Measurements from ENCODE around the gene ZNF311.

ZNF311 gene

DNA sequence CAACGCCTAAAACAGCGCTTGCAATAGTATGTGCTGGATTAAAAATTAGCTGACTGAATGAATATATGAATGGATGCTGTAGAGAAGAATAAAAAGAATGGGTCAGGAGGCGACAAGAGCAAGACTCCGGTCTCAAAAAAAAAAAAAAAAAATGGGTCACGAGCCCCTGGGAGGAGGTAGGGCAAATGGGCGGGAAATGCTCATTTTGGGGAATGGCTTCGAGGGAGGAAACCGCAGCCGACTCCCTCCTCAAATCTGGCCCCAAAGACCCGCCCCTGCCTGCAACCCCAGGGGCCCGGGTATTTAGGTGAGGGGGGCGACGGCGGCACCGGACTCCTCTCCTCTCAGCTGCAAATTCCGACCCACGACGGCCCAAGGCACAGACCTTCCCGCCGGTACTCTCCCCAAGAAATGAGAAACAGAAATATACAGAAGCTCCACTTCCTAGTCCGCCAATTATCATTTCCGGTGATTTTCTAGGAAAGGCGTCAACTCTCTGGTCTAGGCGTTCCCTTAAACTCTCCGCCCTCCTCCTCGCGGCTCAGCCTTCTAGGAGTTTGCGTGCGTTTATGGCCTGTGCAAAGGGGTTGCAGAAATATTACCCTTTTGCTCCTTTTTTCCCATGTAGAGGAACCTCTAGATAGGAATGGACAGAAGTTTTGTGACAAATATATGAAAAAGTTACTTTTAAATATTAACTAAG, at the start of gene ZNF311:
Gene ZNF311, minus strand, starts transcription at position 133 of the 703 bp plus-strand sequence. CDS start 1,361 bp downstream, outside the sequence.
- DNase-seq (ENCODE audit: low spot score) = peak; percentile 65

DNA sequence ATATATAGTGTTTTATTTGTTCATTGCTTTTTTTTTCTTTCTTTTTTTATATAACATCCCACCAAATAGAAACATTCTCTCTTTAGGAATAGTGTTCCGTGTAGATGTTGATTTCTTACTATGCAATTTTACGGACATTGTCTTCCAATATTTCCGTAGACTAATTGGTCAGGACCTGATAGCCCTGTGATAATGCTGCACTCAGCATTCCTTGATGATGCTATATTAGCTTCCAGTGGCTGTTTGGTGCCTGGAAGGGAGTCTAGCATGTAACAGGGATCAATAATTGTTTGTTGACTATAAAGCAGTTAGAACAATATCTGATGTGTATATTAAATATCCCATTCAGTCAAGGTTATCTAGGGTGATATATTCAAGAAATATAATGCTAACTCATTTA, 46.6 kb upstream of the ZNF311 start:
- DNase-seq (ENCODE audit: low spot score) = no peak

GRCh38 chr6:29045075-29045474, 40.0 kb upstream of the ZNF311 start, which contains the start of gene OR2W1:
Gene OR2W1, minus strand, starts transcription at chr6:29045175. Its CDS starts 0 bp downstream, at chr6:29045175.
- DNase-seq (ENCODE audit: low spot score) = no peak

DNA sequence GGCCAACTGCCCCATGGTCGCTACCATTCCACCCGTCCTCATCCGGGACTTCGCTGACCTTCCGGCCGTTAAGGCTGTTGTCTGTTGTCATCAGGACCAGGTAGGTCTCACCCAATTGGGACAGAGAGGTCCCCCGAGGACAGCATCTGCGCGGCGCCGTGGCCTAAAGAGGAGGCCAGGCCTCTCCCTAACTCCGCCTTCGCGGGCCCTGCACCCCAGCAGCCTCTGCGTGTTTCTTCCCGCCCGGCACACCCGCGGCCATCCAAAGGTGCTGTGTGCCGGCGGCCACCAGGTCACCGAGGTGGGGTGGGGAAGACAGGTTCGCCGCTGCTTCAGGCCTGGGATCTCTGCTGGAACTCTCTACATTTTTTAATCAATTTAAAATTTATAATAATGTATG, 30.8 kb upstream of the ZNF311 start:
- no peak for DNase-seq (ENCODE audit: low spot score)

DNA sequence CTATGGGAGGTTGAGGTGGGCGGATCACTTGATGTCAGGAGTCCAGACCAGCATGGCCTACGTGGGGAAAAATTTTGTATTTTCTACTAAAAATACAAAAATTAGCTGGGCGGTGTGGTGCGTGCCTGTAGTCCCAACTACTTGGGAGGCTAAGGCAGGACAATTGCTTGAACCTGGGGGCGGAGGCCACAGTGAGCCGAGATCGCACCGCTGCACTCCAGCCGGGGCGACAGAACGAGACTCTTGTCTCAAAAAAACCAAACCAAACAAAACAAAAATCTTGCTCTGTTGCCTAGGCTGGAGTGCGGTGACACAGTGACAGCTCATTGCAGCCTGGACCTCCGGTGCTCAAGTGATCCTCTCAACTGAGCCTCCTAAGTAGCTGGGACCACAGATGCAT, 23.7 kb upstream of the ZNF311 start:
- DNase-seq (ENCODE audit: low spot score) = no peak

DNA sequence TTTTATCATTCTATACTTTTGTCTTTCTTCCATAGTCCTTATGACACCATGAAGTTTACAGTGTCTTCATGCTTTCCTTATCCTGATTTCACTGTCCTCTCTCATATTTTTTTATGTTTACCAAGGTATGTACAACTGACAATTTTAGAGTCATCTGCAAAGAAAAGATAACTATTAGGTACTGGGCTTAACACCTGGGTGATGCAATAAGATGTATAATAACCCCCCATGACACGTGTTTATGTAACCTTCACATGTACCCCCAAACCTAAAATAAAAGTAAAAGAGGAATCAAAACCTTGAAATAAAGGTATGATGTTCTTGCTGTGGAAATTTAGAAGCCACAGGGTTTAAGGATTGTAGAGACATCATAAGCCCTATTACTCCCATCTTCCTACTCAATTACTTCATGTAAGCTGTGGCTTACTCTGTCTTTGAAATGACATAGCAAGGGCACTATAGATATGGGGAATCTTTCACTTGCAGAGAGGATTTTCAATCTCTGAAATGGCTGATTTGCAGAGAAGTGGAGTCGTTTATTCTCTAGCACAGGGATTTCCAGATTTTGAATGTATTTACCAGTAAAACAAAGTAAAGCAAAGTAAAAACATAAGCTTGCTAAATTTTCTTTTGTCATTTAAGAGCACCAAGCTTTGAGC, 20.9 kb upstream of the ZNF311 start:
- DNase-seq (ENCODE audit: low spot score) = no peak

DNA sequence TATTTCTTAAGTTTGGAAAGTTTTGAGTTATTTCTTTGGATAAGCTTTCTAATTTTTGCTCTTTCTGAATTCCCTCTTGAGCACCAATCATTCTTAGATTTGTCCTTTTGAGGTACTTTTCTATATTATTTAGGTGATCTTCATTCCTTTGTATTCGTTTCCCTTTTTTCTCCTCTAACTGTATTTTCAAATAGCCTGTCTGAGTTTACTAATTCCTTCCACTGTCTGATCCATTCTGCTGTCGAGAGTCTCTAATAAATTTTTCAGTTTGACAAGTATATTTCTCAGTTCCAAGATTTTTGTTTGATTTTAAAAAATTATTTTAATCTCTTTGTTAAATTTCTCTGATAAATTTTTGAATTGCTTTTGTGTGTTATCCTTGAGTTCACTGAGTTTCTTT, 16.3 kb upstream of the ZNF311 start:
- no peak for DNase-seq (ENCODE audit: low spot score)

DNA sequence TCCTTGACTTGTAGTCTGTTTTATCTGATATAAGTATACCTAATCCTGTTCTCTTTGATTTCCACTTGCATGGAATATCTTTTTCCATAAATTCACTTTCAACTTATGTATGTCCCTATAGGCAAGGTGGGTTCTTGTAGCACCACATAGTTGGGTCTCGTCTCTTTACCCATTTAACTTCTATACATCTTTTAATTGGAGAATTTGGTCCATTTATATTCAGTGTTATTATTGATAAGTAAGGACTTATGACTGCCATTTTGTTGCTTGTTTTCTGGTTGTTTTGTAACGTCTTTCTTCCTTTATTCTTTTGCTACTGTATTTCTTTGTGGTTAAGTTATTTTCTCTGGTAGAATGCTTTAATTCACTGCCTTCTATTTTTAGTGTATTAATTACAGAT, 14.5 kb upstream of the ZNF311 start:
- DNase-seq (ENCODE audit: low spot score) = no peak

GRCh38 chr6:29017428-29017802, 12.3 kb upstream of the ZNF311 start:
- no peak for DNase-seq (ENCODE audit: low spot score)

DNA sequence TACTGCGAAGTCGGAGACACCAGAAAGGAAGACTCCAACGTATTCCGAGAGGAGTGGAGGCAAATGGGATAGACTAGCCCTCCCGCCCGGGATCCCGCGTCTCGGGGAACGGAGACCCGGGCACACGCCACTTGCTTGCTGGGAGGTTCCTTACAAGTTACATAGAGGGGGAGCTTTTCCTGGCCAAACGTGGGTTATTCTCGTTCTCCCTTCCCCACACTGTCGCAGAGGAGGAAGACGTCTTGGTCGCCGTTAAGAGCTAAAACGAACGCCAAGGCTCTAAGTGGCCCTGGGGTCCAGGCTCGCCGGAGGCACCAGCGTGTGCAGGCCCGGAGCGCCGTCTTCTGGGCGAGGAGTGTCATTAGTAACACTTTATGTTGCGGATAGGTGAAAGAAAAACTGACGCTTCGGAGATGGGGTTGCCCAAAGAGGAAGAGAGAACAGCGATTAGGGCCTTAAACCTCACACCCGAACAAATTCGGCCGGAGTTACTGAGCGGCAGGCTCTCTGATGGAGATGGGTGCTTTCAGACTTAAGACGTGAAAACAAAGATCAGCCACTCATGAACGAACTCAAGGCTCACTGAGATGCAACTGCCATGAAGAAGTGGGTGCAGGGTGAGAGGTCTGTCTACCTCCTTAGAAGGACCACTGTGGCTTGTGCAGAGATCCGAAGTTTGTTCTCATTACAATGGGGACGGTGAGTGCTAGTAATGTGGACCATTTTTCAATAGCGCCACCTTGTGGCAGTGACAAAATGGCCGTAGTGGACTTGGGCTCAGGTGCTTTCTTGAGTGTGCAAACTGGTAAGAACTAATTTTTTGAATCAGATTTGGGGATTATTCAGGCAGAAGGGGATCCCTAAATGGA, 11.7 kb upstream of the ZNF311 start:
- DNase-seq (ENCODE audit: low spot score) = peak; percentile 75

DNA sequence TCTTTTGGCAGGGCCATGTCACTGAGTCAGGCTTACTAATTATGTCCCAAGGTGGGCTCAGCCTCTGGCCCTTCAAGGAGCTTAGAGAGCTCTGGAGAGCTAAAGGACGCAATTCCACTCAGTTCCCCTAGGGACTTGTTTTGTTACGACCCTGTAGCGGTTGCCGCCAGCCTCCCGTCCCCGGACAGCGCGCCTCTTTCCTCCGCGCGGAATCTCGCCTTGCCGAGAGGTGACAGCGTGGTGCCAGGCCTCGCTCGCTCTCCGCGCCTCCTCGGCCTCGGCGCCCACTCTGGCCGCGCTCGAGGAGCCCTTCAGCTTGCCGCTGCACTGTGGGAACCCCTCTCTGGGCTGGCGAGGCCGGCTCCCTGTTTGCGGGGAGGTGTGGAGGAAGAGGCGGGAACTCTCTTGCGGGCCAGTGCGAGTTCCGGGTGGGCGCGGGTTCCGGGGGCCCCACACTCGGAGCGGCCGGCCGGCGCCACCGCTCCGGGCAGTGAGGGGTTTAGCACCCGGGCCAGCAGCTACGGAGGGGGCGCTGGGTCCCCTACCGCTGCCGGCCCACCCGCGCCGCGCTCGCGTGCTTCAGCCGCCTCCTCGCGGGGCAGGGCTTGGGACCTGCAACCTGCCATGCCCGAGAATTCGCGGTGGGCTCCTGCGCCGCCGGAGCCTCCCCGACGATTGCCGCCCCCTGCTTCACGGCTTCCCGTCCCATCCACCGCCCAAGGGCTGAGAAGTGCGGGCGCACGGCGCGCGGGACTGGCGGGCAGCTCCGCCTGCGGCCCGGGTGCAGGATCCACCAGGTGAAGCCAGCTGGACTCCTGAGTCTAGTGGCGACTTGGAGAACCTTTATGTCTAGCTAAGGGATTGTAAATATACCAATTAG, 9.9 kb upstream of the ZNF311 start:
- no peak for DNase-seq (ENCODE audit: low spot score)

DNA sequence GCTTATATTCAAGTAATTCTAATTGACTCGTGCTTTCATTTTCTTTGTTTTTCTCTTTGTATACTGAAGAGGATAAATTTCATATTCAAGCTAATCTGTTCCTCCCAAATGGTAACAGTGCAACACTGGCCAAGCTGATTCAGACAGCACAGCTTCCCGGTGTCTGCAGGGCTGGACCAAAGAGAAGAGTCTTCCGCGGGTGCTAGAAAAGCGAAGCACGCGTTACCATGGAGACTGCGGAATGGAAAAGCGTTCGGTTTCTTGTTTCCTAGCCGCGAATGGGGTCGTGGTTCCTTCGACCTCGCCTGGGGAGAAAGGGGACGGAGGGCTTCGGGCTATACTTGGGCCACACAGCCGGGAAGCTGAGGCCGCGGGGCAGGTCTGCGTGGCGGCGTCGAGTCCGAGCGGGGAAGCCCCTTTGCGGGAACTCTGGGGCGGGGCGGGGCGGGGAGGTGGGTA, 6.2 kb upstream of the ZNF311 start:
- DNase-seq (ENCODE audit: low spot score) = no peak

GRCh38 chr6:29009358-29009757, 4.2 kb upstream of the ZNF311 start:
- DNase-seq (ENCODE audit: low spot score) = no peak

DNA sequence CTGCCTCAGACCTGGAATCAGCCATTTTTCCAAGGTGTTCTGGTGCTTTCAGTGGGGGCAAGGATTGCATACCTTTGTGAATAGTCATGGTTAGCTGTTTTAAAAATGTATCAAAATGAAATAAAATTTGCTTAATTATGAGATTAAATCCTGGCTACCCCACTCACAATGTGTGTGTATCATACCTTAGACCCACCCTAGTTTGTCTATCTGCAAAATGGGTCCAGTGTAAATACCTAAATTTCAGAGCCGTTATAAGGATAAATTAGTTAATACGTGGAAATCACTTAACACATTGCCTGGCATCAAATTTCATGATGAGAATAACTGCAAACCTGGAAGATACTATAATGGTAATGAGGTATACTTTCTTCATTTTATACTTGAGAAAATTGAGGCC, 3.0 kb upstream of the ZNF311 start:
- DNase-seq (ENCODE audit: low spot score) = no peak

DNA sequence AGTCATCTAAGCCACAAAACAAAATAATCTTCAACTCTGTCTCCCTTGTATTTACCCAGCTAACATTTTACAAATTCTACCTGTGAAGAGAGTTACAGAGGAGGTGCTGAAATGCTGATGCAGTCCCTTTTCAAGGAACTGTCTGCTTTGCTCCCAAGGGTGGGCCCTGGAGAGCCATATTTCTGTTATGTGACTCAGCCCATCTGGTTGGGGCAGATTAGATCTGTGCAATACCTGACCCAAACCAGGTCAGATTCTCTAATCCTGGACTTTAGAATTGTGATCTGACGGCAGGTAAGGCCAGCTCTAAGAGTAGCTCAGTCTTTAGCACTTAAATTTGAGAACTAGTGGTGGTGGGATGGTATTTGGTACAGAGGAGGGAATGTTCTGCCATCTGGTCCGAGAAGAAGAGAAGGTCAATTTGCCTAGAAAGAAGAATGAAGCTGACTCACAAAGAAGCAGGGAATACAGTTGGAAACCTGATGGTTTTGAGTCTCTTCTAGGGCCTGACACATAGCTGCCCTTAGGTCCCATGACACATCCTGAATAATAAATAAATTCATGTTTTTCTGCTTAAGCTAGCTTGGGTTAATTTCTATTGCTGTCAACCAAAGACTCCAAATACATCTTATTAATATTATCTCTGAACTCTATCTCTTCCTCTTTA, 8.1 kb downstream of the ZNF311 start:
- no peak for DNase-seq (ENCODE audit: low spot score)

DNA sequence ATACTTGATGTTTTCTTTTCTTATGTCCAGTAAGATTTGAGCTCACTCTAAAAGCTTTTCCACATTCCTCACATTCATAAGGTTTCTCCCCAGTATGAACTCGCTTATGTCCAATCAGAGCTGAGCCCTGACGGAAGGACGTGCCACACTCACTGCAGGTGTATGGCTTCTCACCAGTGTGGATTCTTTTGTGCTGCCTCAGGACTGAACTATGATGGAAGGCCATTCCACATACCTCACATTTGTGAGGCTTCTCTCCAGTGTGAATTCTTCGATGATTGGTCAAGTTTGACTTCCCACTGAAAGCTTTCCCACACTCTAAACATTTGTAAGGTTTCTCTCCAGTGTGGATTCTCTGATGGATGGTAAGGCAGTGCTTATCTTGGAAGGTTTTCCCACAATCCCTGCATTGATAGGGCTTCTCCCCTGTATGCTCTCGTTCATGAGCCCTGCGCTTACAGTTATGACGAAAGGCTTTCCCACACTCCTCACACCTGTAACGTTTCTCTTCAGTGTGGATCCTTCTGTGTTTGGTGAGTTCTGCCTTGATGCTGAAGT, 9.9 kb downstream of the ZNF311 start:
- no peak for DNase-seq (ENCODE audit: low spot score)

DNA sequence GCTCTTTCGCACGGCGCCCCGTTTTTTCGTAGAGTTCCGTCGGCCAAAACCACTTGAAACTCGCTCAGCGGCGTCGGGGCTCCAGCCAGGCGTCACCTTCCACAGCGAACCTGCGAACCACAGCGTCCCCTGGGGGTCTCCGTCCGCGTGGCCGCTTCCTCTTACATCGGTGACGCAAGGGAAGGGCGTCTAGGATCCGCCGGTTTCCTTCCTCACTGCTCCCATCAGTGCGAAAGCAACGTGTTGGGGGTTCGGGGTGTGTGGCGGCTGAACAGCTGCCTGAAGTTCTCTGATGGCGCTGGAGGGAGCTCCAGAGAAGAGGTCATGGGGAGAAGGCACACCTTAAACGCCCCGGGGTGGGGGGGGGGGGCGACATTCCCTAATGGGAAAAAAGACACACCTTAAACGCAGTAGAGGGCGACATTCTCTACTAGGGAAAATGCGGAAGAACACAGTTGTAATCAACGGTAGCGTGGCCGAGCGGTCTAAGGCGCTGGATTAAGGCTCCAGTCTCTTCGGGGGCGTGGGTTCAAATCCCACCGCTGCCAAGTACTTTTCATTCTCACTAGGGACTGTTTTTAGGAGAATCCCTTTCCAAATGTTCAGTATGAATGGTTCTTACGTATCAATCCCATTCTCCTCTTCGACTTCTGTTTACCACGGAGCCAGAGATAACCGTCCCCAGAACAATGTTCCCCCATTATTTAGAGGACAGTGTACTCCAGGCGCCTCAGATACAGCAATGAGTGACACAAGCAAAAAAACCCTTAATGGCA, 16.4 kb downstream of the ZNF311 start:
- DNase-seq (ENCODE audit: low spot score) = peak; percentile 83

DNA sequence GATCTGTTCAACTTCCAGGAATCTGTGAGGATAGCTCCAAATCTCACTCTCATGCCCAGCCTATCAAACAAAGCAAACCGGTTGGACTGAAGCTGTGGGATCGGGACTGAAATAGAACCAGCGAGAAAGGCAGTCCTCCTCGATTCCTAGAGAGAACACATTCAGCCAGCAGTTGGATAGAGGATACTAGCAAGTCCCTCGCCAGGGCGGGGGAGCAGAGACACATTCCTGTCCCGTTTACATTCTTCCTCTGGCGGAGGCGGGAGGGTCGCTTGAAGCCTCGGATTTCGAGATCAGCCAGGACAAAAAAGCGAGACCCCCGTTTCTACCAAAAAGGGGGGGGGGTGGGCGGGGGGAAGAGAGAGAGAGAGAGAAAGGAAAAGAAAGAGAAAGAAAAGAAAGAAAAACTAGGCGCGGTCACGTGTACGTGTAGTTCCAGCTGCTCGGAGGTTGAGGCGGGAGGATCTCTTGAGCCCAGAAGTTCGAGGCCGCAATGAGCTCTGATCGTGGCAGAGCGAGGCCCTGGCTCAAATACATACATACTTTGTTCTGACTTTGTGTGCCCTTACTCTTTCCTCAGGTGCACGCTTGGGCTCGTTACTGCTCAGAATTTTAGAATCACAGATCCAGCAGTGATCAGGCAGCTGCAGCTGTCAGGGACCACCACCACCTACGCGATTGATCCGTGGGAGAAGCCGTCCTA, 19.5 kb downstream of the ZNF311 start:
- DNase-seq (ENCODE audit: low spot score) = peak; percentile 91

- DNase-seq (ENCODE audit: low spot score) = no peak
Measured at GRCh38 chr6:28983838-28984237, 21.3 kb downstream of the ZNF311 start.
